ENCODE measurements around the gene INPP5A.
A peak's percentile ranks its signal among the peaks of the same experiment; 100 is the strongest.

DNA sequence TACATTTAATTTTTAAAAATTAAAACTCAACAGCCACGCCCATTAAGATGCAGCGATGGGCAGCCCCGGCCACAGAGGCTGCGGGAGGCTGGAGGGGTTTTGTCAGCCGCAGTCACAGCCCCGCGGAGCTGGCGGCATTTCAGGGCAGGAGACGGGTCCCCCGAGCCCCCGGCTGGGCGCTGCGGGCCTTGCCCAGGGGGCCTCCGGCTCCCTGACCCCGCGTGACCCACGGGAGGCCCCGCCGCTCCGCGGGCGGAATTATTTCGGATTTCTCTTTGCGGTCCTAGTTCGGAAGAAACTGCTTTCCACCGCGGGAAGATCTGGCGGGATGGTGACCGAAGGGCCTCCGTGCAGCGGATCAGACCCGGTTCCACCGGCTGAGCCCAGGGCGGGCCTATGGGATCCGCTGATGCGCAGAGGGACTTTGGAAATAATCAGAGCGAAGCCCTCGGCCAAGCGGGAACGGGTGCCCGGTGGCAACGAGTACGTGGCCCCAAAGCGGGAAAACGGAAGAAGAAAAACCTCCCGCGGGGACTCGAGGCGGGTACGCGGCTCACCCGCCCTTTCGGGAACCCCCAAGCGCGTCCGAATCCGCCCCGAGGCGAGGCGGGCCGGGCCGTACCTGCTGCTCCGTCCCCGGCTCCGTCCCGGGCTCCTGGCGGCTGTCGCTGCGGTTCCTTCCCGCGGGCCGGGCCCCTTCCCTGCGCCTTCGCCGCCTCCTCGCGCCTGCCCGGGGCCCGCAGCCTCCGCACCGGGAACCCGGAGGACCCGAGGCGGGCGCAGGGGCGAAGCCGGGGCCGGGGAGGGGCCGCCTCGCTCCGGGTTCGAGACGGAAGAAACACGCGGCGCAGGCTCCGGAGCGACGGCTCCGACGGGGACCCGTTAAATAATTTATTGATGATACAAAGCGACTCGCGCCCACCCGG lies 246.6 kb downstream of the INPP5A start:
- TF ChIP-seq, protein P1, sequence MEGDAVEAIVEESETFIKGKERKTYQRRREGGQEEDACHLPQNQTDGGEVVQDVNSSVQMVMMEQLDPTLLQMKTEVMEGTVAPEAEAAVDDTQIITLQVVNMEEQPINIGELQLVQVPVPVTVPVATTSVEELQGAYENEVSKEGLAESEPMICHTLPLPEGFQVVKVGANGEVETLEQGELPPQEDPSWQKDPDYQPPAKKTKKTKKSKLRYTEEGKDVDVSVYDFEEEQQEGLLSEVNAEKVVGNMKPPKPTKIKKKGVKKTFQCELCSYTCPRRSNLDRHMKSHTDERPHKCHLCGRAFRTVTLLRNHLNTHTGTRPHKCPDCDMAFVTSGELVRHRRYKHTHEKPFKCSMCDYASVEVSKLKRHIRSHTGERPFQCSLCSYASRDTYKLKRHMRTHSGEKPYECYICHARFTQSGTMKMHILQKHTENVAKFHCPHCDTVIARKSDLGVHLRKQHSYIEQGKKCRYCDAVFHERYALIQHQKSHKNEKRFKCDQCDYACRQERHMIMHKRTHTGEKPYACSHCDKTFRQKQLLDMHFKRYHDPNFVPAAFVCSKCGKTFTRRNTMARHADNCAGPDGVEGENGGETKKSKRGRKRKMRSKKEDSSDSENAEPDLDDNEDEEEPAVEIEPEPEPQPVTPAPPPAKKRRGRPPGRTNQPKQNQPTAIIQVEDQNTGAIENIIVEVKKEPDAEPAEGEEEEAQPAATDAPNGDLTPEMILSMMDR (IDR thresholded peaks at IDR 0.05): no peak
- peak; percentile 93 for TF ChIP-seq EZH2 (IDR thresholded peaks at IDR 0.05)
